T47D (cell line): ENCODE data around the gene HLCS.
"Not testable (repeated sequence)": the region's sequence is repeated elsewhere in the genome, so short reads cannot be mapped to it uniquely, and the experiment has no call there.

Experiments used
- DNase-seq, 2 experiments: peaks; one replicate each; pipeline versions ENCODE4 v3.0.0 to v3.0.0-alpha.2; 2011 to 2012; ENCODE audit warnings: low read depth in 1 of 2, low spot score in 1 of 2
- JUND ChIP-seq: IDR thresholded peaks from 2 replicates; pipeline ENCODE4 v1.6.1; 2012; ENCODE audit warnings: low read depth
- in situ Hi-C: cut with HindIII; loops from 2 replicates; pipeline ENCODE4 v1.10.0; 2016; ENCODE audit warnings: low sequenced_read_pairs, low pct_unique_long_range_greater_than_20kb

HLCS gene

DNA sequence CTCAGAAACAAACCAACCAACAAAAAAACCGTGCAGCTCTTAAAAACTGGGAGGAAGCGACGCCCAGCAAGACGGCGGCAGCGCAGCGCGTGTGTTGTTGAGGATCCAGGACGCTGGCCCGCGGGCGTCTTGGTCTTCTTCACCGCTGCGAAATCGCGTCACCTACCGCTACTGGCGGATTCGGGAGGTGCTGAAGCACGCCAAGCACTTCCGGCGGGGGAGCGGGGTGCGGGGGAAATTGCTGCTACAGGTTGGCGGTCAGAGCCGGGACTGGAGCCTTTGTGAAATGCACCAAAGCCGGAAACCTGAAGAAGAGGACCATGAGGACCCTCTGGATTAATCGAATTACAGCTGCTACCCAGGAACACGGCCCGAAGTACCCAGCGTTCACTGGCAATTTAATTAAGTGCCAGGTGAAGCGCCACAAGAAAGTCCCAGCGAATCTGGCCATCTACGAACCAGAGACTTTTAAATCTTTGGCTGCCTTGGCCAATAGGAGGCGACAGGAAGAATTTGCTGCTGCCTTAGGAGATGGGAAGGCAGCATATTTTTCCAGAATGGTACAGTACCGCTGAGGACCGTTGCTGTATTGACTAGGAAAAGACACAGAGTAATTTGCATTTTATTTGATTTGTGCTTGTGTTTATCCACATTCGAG lies 28.2 kb upstream of the HLCS start:
- DNase-seq = no peak
- in situ Hi-C loops = no loop called here

DNA sequence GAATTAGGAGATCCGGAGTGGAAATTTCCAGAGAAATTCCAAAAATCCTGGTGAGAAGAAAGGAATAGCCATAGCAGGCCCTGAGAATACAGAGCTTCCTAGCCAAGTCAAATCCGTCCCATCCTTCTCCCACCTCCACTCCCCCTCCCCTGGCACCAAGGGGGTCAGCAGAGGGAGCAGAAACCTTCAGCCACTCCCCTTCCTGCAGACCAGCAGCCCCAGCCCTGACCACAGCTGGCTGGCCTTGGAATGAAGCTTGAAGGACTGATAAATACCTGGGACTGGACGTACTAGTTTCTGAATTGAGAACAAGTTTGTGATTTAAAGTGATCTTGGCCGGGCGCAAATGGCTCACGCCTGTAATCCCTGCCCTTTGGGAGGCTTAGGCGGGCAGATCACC lies 26.2 kb upstream of the HLCS start:
- in situ Hi-C loops = no loop called here
- TF ChIP-seq JUND = no peak
- DNase-seq = no peak

More for the DNA sequence above, 28.2 kb upstream of the HLCS start:
- no peak for TF ChIP-seq JUND

DNA sequence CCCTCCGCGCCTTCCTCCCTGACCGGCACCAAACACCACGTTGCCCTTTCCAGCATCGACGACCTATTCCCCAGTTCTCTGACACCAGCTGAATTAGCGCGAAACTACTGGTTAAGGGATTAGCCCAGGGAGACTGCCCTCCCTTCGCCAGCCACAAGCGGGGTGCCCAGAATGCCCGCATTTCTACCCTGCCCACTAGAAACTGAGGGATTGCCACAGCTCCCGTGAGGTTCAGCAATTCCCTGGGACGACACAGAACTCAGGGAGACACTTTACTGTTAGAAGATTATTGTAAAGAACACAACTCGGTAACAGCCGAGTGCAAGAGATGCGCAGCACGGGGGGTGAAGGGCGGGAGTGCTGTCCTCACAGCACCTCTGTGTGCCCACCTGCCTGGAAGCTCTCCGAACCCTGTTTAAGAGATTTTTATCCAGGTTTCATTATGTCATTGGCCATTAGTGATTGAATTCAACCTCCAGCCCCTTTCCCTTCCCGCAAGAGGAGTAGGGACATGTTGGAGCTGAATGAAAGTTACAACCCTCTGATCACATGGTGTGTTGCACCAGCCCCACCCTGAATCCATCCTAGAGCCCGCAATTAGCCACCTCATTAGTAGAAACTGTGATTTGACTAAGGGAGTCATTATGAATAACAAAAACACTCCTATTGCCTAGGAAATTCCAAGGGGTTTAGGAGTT lies 24.2 kb upstream of the HLCS start:
- no peak for DNase-seq
- TF ChIP-seq JUND = no peak
- in situ Hi-C loops = no loop called here

DNA sequence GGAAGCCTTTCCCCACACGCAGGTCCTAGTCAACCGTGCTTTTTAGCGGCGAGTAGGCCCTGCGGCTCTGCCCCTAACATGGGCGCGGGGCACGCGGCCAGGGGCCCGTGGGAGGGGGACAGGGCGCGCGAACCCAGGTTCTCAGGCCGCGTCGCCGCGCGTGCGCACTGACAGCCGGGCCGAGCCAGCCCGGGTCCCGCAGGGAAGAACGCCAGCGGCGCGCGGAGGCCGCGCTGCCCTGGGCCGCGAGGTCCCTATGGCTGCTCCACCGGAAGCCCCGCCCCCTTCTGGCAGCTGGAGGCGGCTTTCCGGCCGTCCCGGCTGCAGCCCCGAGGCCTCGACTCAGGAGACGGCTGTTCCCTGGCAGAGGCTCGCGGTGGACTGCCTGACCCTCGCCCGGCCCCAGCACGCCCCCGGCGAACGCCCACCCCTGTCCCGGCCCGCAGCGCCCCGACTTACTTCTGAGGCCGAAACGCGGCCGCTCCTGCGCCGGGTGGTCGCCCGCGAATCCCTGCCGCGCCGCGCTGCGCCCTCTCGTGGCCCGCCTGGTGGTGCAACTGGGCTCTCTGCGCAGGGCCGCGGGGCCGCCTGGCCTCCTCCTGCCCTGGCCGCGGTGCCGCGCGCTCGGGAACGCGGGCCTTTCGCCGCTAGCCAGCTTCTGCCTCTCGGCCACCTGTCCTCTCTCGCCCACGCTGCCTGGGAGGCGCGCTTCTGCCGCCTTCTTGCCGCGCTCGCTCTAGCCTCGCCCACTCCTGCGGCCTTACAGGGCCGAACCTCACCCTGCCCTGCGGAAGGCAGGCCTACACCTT lies 23.4 kb upstream of the HLCS start:
- in situ Hi-C loops = no loop called here
- no peak for TF ChIP-seq JUND
- DNase-seq = peak; percentile 91 to 97

DNA sequence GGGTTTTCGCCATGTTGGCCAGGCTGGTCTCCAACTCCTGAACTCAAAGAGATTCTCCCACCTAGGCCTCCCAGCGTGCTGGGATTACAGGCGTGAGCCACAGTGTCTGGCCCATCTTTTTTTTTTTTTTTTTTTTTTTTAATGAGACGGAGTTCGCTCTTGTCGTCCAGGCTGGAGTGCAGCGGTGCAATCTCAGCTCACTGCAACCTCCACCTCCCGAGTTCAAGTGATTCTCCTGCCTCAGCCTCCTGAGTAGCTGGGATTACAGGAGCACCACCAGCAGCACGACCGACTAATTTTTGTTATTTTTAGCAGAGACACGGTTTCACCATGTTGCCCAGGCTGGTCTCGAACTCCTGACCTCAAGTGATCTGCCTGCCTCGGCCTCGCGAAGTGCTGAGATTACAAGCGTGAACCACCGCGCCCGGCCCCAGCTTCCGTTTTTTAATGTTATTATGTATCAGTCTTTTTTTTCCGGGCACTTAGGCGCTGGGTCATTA lies 22.8 kb upstream of the HLCS start:
- DNase-seq, in situ Hi-C loops: not testable (repeated sequence)

DNA sequence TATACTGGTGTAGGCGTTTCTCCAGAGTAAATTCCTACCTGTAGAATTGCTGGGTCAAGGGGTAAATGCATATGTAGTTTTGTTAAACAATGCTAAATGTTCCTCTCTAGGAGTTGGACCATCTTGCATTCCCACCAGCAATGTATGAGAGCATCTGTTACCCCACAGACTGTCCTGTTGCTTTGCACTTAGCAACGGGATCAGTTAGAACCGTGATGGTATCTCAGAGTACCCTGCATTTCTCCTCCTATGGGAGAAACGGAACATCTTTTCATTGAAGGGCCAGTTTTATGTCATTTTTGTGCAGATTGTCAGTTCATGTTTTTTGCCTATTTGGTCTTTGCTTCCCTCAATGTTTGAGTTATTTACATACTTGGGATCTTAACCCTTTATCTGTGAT lies 22.1 kb upstream of the HLCS start:
- in situ Hi-C loops = no loop called here
- no peak for TF ChIP-seq JUND
- DNase-seq = no peak

DNA sequence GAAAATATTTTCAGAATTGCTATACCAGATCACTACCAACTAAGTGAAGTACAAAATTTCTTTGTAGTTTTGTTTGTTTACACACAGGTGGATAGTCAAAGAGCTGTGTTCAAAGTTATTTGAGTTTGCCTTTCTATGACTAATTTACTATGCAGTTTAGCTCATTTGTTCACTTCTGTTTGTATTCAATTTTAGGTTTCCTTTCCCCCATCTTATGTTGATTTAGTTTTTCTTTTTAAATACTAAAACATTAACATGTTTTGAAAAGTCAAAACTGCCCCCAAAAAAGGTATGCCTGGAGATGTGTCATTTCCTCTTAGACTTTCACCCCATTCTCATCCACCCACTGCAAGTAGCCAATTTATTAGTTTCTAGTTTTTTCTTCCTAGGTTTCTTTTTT lies 21.4 kb upstream of the HLCS start:
- DNase-seq = no peak
- no peak for TF ChIP-seq JUND
- in situ Hi-C loops = no loop called here

DNA sequence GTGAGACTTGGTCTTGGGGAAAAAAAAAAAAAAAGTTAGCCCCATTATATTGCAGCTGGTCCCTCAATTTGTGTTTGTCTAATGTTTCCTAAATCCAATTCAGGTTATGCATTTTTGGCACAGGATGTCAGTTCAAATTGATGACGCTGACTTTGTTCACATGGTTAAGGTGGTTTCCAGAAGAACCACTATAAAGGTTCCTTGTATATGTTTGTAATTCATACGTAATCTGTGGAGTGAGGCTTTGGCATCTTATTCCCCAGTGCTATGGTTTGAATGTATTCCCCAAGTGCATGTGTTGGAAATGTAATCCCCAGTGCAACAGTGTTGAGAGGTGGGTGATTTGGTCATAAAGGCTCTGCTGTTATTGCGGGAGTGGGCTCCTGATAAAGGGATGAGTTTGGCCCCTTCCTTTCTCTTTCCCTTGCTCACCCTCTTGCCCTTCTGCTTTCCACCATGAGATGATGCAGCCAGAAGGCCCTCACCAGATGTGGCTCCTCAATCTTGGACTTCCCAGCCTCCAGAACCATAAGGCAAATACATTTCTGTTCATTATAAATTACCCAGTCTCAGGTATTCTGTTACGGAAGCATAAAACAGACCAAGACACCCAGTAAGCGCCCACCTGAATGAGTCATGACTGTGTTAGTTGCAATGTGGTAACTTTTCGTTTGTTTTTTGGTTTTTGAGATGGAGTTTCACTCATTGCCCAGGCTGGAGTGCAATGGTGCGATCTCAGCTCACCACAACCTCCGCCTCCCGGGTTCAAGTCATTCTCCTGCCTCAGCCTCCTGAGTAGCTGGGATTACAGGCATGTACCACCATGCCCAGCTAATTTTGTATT lies 19.5 kb upstream of the HLCS start:
- DNase-seq = no peak
- no peak for TF ChIP-seq JUND
- in situ Hi-C loops = no loop called here

DNA sequence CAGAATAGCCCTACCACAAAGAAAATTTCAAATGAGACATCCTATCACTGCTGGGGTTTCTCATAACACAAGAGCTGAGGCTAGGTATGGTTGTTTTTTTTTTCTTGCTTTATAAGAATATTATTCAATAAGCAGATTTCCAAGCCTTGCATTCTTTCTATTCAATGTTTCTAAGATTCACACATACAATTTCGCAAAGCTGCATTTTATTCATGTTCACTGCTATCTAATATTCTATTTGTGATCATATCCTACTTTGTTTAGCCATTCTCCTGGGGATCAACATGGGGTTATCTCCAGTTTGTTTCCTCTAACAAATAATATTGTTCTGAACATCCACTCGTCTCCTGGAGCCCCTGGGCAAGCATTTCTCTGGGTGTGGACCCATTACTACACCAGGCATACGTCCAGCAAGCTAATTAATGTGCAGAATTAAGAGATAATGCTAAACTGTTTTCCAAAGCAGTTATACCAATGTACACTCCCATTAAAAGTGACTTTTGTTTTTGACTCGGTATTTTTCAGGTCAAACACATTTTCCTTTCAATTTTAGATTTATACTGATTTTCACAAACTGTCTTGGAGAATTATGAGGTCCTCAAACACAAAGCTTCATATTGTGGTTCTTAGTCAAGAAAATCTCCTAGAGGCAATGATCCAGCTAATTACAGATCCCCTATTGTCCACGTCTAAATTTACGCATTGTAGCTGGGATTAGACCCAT lies 15.7 kb upstream of the HLCS start:
- in situ Hi-C loops = no loop called here
- TF ChIP-seq JUND = no peak
- DNase-seq = no peak

DNA sequence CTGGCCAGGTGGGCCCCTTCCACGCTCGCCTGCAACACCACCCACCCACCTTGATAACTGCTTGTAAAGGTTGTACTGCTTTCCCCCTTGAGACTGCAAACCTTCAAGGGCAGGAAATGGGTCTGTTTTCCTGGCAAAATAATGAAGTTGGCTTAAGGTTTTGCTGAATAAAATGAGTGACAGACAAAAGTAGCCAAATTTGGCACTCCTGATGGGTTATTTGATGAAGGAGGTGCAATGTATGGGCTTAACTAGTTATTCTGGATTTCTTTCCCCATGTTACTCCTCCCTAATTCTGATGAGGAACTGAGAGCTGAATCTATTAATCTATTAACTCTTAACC lies 14.6 kb upstream of the HLCS start:
- DNase-seq = no peak
- no peak for TF ChIP-seq JUND
- in situ Hi-C loops = no loop called here

DNA sequence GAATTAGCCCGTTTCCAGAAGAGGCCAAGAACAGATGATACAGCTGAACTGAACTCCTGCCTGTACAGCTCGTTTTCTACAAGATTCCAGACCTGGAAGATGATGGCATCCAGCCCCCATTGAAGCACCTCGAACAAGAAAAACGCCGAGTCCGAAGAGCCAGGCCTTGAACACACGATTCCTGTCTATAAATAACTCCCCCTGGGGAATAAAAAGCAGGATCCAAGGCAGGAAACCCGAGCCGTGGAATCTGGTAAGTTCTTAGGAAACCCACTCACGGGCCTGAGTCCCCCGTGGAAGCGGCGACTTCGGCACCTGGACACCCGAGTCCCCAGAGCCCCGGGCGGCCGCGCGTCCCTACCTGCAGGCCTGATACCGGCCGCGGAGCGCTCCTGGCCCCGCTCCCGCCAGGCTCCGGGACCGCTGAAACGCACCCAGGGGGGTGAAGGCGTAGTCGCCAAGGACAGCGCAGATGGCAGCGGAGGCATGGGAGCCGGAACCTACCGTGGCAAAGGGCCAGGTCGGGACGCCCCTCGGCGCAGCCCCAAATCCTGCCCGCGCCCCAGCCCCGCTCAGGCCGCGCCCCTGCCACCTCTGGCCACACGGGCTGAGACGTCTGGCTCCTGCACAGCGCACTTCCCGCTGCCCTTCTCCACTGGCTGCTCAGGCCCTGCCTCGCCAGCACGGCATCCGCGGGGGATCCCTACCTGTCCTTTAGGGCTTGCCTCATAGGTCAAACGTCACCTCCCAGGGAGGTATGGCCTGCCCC lies 14.0 kb upstream of the HLCS start:
- DNase-seq = peak in 1 of 2 experiments; percentile 48
- in situ Hi-C loops = no loop called here
- no peak for TF ChIP-seq JUND
